ENCODE measurements around the gene KCNA5.

DNA sequence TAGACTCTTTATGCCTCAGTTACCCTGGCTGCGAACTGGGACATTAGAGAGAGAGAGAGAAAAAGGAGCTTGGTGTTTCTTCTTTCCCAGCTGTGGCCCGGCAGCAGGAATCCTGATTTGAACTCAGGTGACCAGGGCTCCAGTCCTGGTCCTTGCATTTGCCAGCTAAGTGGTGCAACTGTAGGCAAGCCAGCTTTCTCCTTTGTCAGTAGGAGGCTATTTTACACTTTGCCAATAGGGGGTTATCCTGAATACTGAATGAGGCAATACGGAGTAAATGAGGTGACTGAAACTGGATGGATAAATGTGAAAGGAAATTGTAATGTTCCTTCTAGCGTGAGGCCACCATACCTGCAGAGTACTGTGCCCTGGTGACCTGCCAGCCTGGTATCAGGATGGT lies 27.8 kb downstream of the KCNA5 start:
- no peak for TF ChIP-seq POLR2A (IDR thresholded peaks at IDR 0.05; ENCODE audit: borderline replicate concordance, extremely low read depth, insufficient read depth, insufficient read length)
- TF ChIP-seq, protein P1, sequence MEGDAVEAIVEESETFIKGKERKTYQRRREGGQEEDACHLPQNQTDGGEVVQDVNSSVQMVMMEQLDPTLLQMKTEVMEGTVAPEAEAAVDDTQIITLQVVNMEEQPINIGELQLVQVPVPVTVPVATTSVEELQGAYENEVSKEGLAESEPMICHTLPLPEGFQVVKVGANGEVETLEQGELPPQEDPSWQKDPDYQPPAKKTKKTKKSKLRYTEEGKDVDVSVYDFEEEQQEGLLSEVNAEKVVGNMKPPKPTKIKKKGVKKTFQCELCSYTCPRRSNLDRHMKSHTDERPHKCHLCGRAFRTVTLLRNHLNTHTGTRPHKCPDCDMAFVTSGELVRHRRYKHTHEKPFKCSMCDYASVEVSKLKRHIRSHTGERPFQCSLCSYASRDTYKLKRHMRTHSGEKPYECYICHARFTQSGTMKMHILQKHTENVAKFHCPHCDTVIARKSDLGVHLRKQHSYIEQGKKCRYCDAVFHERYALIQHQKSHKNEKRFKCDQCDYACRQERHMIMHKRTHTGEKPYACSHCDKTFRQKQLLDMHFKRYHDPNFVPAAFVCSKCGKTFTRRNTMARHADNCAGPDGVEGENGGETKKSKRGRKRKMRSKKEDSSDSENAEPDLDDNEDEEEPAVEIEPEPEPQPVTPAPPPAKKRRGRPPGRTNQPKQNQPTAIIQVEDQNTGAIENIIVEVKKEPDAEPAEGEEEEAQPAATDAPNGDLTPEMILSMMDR (IDR thresholded peaks at IDR 0.05 in 2 of 3, conservative IDR thresholded peaks at IDR 0.05 in 1 of 3; ENCODE audit: borderline replicate concordance in 1 of 3, insufficient read depth in 1 of 3, low read depth in 2 of 3, low read length in 2 of 3): no peak
- no peak for TF ChIP-seq SP1 (IDR thresholded peaks at IDR 0.05; ENCODE audit: low read depth)
- TF ChIP-seq ZNF274 (IDR thresholded peaks at IDR 0.05; ENCODE audit: low read depth, low read length): no peak
- no peak for TF ChIP-seq EZH2 (IDR thresholded peaks at IDR 0.05)
- TF ChIP-seq, protein P2, sequence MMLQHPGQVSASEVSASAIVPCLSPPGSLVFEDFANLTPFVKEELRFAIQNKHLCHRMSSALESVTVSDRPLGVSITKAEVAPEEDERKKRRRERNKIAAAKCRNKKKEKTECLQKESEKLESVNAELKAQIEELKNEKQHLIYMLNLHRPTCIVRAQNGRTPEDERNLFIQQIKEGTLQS (IDR thresholded peaks at IDR 0.05): no peak
- no peak for TF ChIP-seq ZFX (IDR thresholded peaks at IDR 0.05)
- TF ChIP-seq, protein P3, sequence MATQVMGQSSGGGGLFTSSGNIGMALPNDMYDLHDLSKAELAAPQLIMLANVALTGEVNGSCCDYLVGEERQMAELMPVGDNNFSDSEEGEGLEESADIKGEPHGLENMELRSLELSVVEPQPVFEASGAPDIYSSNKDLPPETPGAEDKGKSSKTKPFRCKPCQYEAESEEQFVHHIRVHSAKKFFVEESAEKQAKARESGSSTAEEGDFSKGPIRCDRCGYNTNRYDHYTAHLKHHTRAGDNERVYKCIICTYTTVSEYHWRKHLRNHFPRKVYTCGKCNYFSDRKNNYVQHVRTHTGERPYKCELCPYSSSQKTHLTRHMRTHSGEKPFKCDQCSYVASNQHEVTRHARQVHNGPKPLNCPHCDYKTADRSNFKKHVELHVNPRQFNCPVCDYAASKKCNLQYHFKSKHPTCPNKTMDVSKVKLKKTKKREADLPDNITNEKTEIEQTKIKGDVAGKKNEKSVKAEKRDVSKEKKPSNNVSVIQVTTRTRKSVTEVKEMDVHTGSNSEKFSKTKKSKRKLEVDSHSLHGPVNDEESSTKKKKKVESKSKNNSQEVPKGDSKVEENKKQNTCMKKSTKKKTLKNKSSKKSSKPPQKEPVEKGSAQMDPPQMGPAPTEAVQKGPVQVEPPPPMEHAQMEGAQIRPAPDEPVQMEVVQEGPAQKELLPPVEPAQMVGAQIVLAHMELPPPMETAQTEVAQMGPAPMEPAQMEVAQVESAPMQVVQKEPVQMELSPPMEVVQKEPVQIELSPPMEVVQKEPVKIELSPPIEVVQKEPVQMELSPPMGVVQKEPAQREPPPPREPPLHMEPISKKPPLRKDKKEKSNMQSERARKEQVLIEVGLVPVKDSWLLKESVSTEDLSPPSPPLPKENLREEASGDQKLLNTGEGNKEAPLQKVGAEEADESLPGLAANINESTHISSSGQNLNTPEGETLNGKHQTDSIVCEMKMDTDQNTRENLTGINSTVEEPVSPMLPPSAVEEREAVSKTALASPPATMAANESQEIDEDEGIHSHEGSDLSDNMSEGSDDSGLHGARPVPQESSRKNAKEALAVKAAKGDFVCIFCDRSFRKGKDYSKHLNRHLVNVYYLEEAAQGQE (IDR thresholded peaks at IDR 0.05; ENCODE audit: low read depth): no peak
- no peak for TF ChIP-seq CBX3 (IDR thresholded peaks at IDR 0.05; ENCODE audit: low read depth)
- TF ChIP-seq, protein P4, sequence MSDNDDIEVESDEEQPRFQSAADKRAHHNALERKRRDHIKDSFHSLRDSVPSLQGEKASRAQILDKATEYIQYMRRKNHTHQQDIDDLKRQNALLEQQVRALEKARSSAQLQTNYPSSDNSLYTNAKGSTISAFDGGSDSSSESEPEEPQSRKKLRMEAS (IDR thresholded peaks at IDR 0.05): no peak
- no peak for TF ChIP-seq EGR1 (IDR thresholded peaks at IDR 0.05; ENCODE audit: low read depth)
- no peak for TF ChIP-seq POLR2AphosphoS5 (IDR thresholded peaks at IDR 0.05; ENCODE audit: low read depth, low read length)

Measured in HCT116 (cell line).